GM12864 (cell line): Measurements from ENCODE around the gene SLC39A11.

Experiments used
- DNase-seq: peaks from one replicate; pipeline ENCODE4 v3.0.0-alpha.2; 2011; ENCODE audit warnings: low read depth
- H3K4me3 ChIP-seq: 2 replicates; pipeline ENCODE4 v1.5.1; 2011; ENCODE audit warnings: mild to moderate bottlenecking, low read depth, low read length, control low read depth
- TF ChIP-seq, protein P1 (sequence below): IDR thresholded peaks from 2 replicates; pipeline ENCODE4 v1.5.1; 2011; ENCODE audit warnings: low read depth, mild to moderate bottlenecking, moderate library complexity, low read length, control low read depth, inconsistent platforms; ENCODE audit errors: missing control alignments

Gene SLC39A11

DNA sequence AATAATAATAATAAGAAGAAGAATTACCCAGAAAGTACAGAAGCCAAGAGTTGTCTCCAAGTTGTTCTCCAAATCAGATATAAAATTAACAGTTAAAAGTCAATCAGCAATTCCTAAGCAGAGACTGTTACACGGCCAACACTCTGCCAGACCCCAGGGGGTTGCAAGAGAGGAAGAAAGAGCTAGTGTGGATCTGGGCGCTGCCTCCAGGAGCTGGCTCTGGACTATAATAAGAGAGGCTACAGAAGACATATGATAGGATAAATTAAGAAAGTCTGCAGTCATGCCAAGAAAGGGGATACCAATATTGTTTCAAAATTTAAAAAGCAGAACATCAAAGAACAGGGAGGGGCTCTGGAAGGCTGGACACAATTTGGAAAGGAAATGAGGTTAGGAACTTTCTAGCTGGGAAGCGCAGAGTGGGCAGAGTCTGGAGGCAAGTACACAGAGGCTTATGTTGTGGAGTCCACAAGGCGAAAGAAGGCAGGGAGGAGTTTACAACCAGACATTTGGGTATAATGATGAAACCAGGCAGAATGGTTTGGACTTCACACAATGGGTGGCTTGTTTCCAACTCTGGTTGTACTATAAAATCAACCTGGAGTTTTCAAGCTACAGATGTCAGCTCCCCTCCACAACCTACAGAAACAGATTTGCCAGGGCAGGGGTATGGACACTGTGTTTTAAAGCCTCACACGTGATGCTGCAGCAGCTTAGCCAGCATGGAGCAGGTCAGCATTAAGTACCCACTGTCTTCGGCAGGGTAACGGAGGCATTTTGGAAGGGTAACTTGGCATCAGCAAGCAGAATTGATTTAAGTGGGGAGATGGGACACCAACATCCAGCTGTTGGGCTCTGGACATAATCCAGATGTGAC, 49.4 kb downstream of the SLC39A11 start:
- TF ChIP-seq, protein P1, sequence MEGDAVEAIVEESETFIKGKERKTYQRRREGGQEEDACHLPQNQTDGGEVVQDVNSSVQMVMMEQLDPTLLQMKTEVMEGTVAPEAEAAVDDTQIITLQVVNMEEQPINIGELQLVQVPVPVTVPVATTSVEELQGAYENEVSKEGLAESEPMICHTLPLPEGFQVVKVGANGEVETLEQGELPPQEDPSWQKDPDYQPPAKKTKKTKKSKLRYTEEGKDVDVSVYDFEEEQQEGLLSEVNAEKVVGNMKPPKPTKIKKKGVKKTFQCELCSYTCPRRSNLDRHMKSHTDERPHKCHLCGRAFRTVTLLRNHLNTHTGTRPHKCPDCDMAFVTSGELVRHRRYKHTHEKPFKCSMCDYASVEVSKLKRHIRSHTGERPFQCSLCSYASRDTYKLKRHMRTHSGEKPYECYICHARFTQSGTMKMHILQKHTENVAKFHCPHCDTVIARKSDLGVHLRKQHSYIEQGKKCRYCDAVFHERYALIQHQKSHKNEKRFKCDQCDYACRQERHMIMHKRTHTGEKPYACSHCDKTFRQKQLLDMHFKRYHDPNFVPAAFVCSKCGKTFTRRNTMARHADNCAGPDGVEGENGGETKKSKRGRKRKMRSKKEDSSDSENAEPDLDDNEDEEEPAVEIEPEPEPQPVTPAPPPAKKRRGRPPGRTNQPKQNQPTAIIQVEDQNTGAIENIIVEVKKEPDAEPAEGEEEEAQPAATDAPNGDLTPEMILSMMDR, result no peak
- DNase-seq, result no peak
- no peak overlapping the region for H3K4me3 ChIP-seq

DNA sequence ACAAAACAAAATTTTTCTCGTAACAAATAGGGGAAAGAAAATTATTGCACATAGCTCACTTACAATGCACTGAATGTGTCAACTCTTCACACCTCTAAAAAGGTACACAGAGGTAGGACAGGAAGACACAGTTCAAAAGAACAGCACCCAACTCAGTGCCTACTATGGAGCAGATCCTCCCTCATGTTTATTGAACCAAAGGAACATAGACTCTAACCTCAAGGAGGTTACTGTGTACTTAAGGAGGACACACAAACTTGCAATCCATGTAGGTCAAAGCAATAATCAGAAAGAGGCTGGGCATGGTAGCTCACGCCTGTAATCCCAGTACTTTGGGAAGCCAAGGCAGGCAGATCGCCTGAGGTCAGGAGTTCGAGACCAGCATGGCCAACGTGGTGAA, 50.3 kb downstream of the SLC39A11 start:
- no peak overlapping the region for H3K4me3 ChIP-seq
- TF ChIP-seq, protein P1, result no peak
- no peak for DNase-seq

DNA sequence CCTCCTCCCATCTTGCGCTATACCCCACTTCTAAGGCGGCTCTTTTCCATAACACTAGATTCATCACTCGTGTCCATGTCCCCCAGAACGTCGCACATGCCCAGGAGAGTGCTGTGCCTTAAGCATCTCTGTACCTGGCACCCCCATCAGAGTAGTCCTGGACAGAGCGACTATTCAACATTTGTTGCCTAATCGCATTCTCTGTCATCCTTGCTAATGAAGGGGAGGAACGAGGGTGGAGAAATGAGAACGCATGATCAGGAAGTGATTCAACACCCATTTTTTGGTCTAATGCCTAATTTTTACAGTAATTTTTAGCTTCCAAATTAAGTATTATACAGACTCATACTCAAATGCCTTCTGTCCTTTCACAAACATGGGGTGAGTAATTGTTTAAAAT, 53.2 kb downstream of the SLC39A11 start:
- no peak for DNase-seq
- TF ChIP-seq, protein P1, result no peak
- no peak overlapping the region for H3K4me3 ChIP-seq

DNA sequence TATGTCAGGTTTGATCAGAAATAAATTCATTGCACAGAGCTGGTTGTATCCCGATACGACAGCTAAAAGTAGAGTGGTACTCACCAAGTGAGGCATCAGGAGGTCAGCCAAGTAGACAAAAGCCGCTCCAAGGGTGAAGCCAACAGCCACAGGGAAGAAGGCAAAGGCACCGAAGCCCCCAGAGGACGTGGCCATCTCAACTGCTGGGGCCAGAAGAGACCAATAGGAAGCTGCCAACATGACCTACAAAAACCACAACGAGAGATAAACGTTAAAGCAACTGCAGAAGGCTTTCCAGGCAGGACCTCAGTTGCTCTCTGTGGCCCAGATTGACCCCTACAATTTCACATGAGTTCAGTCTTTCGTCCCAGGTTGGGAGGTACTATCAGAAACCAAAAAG, 61.0 kb downstream of the SLC39A11 start:
- no peak overlapping the region for H3K4me3 ChIP-seq
- TF ChIP-seq, protein P1, result no peak
- no peak for DNase-seq

DNA sequence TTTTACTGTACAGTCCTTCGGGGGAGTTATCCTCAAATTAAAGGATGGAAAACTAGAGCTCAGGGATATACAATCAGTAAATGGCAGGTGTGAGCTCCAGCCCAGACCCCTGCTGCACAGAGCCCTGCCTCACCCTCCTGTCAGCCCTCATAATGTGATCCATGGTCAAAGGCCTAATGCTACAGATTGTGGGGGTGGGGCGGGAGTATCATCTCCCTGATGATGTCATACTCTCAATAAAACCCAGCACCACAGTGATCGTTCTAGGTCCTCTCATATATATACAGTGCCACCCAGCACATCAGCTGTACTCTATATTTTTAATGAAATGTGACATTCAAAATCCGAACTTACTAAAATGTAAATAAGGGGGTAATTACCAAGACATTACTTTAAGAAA, 61.5 kb downstream of the SLC39A11 start:
- TF ChIP-seq, protein P1, result no peak
- no peak for DNase-seq

DNA sequence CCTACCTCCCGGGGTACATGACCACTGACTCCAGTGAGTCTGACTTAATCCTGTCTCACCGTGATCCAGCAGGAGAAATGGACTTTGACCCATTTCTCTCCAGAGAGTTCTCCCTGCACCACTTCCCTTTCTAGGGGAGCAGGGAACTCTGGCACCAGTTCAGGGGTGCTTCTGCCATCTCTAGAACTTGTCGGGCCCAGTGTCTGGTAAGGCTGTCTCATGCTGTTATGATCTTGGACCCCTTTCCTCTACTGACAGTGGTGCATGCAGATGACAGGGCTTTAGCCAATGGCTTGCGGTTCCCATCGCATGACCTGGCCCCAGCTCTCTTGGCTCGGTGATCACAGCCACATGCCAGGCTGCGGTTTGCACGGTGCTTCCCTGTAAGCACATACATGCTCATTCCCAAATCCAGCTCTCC, 62.0 kb downstream of the SLC39A11 start:
- no peak for DNase-seq
- TF ChIP-seq, protein P1, result no peak
- H3K4me3 ChIP-seq, result no peak overlapping the region

More for the DNA sequence above, 61.5 kb downstream of the SLC39A11 start:
- no peak overlapping the region for H3K4me3 ChIP-seq

DNA sequence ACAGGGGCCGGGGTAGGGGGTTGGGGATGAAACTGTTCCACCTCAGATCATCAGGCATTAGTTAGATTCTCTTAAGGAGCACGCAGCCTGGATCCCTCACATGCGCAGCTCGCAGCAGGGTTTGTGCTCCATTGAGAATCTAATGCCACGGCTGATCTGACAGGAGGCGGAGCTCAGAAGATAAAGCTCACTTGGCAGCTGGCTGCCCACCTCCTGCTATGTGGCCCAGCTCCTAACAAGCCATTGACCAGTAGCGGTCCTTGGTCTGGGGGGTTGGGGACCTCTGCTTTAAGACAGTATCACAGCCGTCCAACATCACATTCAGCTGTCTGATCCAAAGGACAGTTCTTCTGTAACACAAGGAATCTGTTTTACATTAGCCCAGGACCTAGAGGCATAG, 62.5 kb downstream of the SLC39A11 start:
- DNase-seq, result no peak
- TF ChIP-seq, protein P1, result no peak
- no peak overlapping the region for H3K4me3 ChIP-seq
